NCI-H345 (cell line): ENCODE data around the gene KRT222.

Source experiments
- DNase-seq: peaks from one replicate; lab custom pipeline; 2025; lab: John Stamatoyannopoulos, UW

Gene KRT222

GRCh38 chr17:40664582-40665333, at the start of gene KRT222:
KRT222 (minus strand) TSS chr17:40665177; CDS start chr17:40665099, 78 bp downstream.
- no peak for DNase-seq

- no peak for DNase-seq
Measured at GRCh38 chr17:40714473-40714872, 49.5 kb upstream of the KRT222 start.

- no peak for DNase-seq
Measured at GRCh38 chr17:40707745-40708144, 42.8 kb upstream of the KRT222 start.

GRCh38 chr17:40705584-40705983, 40.6 kb upstream of the KRT222 start:
- DNase-seq, result no peak

- DNase-seq, result no peak
Measured at GRCh38 chr17:40703652-40704051, 38.7 kb upstream of the KRT222 start, which contains the start of gene KRT24. KRT24 (minus strand) TSS chr17:40703752; CDS start chr17:40703693, 59 bp downstream.

- no peak for DNase-seq
Measured at GRCh38 chr17:40702271-40702670, 37.3 kb upstream of the KRT222 start.

- DNase-seq, result no peak
Measured at GRCh38 chr17:40699853-40700252, 34.9 kb upstream of the KRT222 start.

- DNase-seq, result no peak
Measured at GRCh38 chr17:40699371-40699770, 34.4 kb upstream of the KRT222 start.

- DNase-seq, result no peak
Measured at GRCh38 chr17:40697297-40697696, 32.3 kb upstream of the KRT222 start.

- no peak for DNase-seq
Measured at GRCh38 chr17:40696651-40697072, 31.7 kb upstream of the KRT222 start.

- no peak for DNase-seq
Measured at GRCh38 chr17:40695874-40696472, 31.0 kb upstream of the KRT222 start.

- DNase-seq, result no peak
Measured at GRCh38 chr17:40694584-40694983, 29.6 kb upstream of the KRT222 start.

- no peak for DNase-seq
Measured at GRCh38 chr17:40687106-40687505, 22.1 kb upstream of the KRT222 start.

- DNase-seq, result no peak
Measured at GRCh38 chr17:40686192-40686591, 21.2 kb upstream of the KRT222 start.

- no peak for DNase-seq
Measured at GRCh38 chr17:40680998-40681397, 16.0 kb upstream of the KRT222 start.

GRCh38 chr17:40679523-40679907, 14.5 kb upstream of the KRT222 start:
- DNase-seq, result no peak

GRCh38 chr17:40678902-40679522, 14.0 kb upstream of the KRT222 start:
- no peak for DNase-seq

- no peak for DNase-seq
Measured at GRCh38 chr17:40675905-40676304, 10.9 kb upstream of the KRT222 start.

GRCh38 chr17:40672654-40673053, 7.7 kb upstream of the KRT222 start:
- no peak for DNase-seq

GRCh38 chr17:40671282-40671681, 6.3 kb upstream of the KRT222 start:
- no peak for DNase-seq

- DNase-seq, result no peak
Measured at GRCh38 chr17:40666331-40666730, 1.4 kb upstream of the KRT222 start.

- no peak for DNase-seq
Measured at GRCh38 chr17:40663252-40663651, 1.7 kb downstream of the KRT222 start.

- no peak for DNase-seq
Measured at GRCh38 chr17:40659911-40660310, 5.1 kb downstream of the KRT222 start.
